HG03460 (cell line): ENCODE data around the gene IQCF2.
"Not testable (repeated sequence)": the region's sequence is repeated elsewhere in the genome, so short reads cannot be mapped to it uniquely, and the experiment has no call there.

Experiments
- ATAC-seq: cut with Tn5 transposase; IDR thresholded peaks from one replicate; pipeline ENCODE4 v1.9.1; 2021; ENCODE audit not compliant: unreplicated experiment

Gene IQCF2

DNA sequence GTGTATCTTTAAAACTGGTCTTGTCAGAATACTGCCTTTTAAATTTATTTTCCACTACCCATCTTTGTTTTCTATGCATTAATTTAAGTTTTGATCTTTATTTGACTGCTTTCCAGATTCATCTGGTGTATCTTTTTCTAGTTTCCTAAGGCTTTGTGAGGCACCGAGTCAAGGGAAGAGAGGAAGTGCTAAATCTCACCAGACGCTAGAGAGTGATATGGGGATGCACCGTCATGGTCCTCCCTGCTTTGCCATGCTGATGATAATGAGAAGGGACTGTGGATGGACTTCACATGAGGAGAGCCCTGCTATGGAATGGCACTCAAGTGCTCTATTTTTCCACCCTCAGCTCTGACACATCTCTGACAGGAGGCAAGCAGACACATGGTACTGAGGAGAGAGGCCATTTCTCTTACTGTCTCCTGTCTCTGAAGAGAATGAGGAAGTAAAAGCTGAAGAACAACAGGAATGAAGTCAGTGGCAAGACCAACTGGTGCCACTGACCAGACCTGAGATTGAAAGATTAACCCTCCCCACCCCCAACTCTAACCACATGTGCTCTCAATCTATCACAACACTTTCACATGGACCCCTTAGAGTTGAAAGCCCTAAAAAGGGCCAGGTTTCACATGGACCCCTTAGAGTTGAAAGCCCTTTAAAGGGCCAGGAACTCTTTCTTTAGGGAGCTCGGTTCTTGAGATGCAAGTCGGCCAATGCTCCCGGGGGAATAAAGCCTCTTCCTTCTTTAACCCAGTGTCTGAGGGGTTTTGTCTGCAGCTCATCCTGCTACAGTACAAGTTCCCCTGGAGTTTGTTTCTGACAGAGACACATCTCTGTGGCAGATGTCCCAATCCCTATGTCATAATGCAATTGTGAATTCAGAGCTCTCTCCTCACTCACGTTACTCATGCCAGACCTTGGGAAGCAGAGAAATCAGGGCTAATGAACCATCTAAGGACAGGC, at the start of gene IQCF2:
TSS of gene IQCF2 (plus strand) at position 913 of the 963 bp plus-strand sequence. CDS start 52 bp downstream, outside the sequence.
- ATAC-seq = no peak

DNA sequence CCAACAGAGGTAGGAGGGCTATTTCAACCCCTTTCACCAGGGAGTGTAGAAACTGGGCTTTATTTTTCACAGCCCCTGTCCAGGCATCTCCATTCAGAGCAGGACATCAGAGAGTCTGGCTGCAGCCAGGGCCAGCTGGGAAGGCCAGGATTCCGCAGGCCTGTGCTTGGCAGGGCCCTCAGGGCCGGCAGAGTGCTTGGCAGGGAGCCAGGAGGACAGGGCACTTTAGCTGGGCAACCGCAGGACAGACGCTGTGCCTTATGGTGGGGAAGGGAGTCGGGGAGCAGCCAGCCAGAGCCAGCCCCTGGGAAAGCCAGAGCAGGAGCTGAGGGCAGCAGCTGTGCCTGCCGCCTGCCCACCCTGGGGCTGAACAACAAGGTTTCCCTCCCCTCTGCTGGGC, 47.9 kb upstream of the IQCF2 start:
- no peak for ATAC-seq

DNA sequence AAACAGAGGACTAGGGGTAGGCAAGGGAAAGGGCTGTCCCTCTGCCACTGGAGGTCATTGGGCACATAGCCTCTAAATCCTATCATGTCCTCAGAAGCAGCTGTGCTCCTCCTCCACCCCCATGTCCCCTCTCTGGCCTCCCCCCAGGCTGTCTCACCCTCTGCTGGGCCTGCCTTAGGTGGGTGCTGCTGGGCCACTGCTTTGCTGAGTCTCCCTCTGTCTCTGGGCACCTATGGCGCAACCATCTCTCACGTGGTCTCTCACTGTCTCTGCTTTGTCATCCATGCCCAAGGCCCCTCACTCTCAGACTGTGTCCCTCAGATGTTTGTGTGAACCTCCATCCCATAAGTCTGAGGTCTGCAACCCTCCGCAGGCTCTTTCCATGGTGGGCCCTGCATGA, 47.4 kb upstream of the IQCF2 start:
- no peak for ATAC-seq

GRCh38 chr3:51815614-51816013, 45.8 kb upstream of the IQCF2 start:
- ATAC-seq = no peak

- no peak for ATAC-seq
These were observed 44.7 kb upstream of the IQCF2 start for GRCh38 chr3:51816723-51817122.

- ATAC-seq = no peak
These were observed 44.0 kb upstream of the IQCF2 start for GRCh38 chr3:51817375-51817774.

DNA sequence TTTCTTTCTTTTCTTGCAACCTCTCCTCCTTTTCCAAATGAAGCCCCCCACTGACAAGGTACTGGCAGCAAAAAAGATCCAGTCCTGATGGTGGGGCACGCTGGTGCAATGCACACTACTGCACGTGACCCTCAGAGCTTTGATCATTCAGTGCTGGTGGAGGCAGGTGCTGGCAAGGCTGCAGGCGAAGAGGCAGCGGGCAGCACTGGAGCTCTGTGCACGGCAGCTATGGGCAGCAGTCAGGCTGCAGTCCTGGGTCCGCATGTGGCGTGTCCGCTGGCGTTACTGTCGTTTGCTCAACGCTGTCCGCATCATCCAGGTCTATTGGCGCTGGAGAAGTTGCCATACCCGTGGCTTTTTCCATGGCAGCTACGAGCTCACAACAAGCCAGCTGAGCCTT, 42.3 kb upstream of the IQCF2 start:
- ATAC-seq = no peak

DNA sequence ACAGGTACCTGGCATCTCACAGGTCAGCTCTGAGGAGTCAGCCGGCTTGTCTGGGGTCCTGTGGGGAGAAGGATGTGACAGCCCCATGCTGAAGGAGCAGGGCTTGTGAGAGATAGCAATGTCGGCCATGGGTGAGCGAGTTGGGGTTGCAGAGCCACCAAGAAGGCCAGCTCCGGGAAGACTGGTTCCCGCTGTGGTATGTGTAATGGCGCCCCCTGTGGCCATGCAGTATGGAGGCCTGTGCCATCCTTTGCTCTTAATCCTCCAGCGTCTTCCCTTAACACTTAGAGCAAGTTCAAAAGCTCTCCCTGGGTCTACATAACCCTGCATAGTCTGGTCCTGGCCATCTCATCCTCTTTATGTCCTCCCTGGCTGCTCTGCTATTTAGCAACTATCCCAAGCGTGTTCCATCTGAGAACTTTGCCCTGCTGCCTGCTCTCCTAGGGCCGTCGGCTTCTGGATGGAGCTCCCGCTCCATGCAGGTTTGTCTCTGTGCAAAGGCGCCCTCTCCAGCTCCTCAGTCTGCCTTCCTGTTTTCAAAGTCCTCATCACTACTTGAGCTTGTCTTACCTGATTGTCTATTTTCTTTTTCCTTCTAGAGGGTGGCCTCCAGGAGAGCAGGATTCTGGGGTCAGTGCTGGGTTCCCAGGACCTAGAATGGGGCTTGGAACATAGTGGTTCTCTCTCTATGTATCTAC, 41.6 kb upstream of the IQCF2 start:
- no peak for ATAC-seq

DNA sequence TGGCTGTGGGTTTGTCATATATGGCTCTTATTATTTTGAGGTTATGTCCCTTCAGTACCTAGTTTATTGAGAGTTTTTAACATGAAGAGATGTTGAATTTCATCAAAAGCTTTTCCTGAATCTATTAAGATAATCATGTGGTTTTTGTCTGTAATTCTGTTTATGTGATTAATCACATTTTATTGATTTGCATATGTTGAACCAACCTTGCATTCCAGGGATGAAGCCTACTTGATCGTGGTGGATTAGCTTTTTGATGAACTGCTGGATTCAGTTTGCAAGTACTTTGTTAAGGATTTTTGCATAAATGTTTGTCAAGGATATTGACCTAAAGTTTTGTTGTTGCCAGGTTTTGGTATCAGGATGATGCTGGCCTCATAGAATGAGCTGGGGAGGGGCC, 33.1 kb upstream of the IQCF2 start:
- no peak for ATAC-seq

DNA sequence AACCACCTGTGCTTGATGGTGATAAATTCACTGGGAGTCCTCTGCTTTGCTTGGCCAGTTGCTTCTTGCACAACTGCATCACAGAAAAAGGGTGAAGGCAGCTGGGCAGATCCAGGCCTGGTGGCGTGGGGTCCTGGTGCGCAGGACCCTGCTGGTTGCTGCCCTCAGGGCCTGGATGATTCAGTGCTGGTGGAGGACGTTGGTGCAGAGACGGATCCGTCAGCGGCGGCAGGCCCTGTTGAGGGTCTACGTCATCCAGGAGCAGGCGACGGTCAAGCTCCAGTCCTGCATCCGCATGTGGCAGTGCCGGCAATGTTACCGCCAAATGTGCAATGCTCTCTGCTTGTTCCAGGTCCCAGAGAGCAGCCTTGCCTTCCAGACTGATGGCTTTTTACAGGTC, 31.1 kb upstream of the IQCF2 start:
- ATAC-seq = no peak

DNA sequence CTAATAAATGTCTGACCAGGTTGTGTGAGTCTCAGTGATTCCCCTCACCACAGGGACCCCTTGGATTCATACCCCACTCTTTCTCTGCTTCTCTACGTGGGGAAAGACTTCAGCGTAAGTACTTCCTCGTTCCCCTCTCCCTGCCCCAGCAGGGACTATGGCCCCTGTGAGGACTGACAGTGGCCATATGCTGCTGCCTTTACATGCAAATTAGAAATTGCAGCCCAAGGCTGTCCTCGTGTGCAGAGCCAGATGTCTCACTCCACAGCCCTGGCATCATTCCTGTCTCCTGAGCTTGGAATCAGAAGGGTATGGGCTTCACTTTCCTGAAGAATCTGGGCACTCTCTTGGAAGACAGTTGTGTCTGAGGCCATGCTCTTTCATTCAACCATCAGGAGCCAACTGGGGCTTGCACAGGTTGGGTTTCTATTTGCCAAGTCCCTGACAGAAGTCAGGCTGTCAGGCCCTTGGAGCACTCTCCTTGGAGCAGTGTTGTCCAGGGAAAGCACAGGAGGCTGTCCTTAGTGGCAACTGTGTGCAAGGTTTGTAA, 30.5 kb upstream of the IQCF2 start:
- ATAC-seq = no peak

DNA sequence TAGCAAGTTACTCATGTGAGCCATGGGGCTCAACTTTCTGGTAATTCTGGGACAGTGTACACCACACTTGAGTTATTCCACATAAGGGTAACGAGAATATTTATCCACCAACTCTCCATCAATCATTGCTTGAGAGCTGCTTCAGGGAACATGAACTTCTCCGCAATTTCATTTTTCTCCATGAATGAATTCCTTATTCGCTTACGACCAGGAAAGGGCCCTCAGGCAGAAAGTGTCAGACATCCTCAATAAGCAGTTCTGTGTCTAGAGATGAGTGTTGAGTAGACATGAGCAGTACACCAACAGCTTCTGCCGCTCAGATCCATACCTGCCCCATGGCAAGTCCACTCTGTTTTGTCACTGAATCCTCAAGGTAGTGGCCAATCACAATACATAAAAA, 24.8 kb upstream of the IQCF2 start:
- no peak for ATAC-seq

DNA sequence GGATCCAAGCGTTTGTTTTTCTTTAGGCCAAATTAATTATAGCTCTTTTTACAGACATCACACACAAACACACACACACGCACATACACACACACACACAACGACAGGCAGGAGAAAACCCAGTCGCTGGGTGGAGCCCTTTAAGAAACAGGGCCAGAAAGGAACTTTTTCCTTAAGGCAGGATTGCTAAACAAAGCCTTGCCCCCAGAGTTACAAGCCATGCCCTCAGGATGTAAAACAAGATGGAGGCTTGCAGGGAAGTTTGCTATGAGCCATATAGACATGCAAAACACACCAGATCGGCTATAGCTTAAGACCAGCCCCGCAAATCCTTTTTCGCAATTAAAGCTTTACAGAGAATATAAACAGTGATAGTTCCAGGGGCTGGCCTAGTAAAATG, 16.3 kb upstream of the IQCF2 start:
- ATAC-seq = no peak

- not testable (repeated sequence) for ATAC-seq
These were observed 6.0 kb upstream of the IQCF2 start for GRCh38 chr3:51855411-51855810.

DNA sequence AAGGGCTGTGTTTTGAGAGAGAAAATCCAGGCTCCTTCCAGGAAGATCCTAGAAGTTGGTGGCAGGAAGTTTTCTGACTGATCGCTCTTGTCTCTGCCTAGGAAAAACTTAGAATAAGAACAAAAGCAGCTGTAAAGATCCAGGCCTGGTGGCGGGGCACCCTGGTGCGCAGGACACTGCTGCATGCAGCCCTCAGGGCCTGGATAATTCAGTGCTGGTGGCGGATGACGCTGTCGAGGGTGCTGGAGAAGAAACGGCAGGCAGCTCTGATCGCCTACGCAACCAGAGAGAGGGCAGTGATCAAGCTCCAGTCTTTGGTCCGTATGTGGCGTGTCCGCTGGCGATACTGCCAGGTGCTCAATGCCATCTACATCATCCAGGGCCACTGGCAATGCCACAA, 1.5 kb downstream of the IQCF2 start:
- no peak for ATAC-seq

- not testable (repeated sequence) for ATAC-seq
These were observed 7.5 kb downstream of the IQCF2 start for GRCh38 chr3:51868896-51869295.

GRCh38 chr3:51869304-51869703, 7.9 kb downstream of the IQCF2 start:
- ATAC-seq = no peak

DNA sequence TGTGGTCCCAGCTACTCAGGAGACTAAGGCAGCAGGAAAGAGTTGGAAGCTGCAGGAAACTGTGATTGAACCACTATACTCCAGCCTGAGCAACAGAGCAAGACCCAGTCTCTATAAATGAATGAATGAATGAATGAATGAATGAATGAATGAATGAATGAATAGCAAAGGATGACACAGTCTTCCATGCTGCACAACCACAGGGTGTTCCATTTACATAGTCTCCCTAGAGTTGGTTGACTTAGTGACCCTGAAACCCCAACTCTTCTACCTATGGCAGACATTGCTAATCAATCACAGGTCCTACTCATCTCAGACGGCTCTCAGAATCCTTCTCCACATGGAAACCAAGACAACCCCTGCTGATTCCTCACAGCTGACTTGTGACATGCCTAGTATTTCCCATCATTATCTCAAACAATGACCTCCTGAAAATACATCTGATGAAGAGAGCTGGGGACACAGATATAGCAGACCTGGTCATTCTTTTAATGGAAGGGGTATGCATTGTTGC, 11.9 kb downstream of the IQCF2 start:
- ATAC-seq = no peak

GRCh38 chr3:51873876-51874275, 12.5 kb downstream of the IQCF2 start:
- no peak for ATAC-seq

DNA sequence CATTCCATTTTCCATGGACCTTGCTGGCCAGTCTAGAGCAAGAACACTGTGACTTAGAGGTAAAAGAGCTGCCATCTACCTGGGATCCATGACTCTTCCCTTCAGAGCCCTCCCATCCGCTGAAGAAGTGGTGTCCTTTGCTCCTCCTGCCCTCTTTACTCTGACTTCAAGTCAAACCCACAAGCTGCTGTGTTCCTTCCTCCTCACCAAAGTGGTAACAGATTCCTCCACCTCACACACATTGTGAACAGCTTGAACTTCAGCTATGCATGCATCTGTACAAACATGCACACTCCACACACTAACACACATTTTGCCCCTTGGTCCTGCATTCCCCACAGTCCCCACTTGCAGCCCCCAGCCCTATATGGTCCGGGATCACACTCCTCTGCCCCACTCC, 13.0 kb downstream of the IQCF2 start:
- no peak for ATAC-seq

GRCh38 chr3:51874889-51875288, 13.5 kb downstream of the IQCF2 start:
- no peak for ATAC-seq

- no peak for ATAC-seq
These were observed 14.1 kb downstream of the IQCF2 start, which contains the start of gene IQCF5 for GRCh38 chr3:51875501-51875900. Gene IQCF5 (minus strand): TSS chr3:51875601. CDS start chr3:51875531, 70 bp downstream.
